Glutamatergic neuron (in vitro differentiated cells): ENCODE data around the gene RAB5IF. TPM values are rescaled to one million over a fixed set of nuclear protein-coding genes. Genes with fewer than 3 reads are reported as not detected.

Experiments
- DNase-seq: peaks from one replicate; pipeline ENCODE4 v3.0.0; 2022
- H3K27ac Mint-ChIP-seq: one replicate; pipeline ENCODE4 v1.8.0; 2020; ENCODE audit warnings: mild to moderate bottlenecking, mixed read lengths, inconsistent platforms; ENCODE audit not compliant: unreplicated experiment
- H3K27me3 Mint-ChIP-seq: one replicate; pipeline ENCODE4 v1.8.0; 2020; ENCODE audit warnings: mild to moderate bottlenecking, moderate library complexity, mixed read lengths, inconsistent platforms; ENCODE audit not compliant: unreplicated experiment
- H3K36me3 Mint-ChIP-seq: one replicate; pipeline ENCODE4 v1.8.0; 2020; ENCODE audit warnings: mild to moderate bottlenecking, mixed read lengths, inconsistent platforms; ENCODE audit not compliant: unreplicated experiment
- H3K4me1 Mint-ChIP-seq: one replicate; pipeline ENCODE4 v1.8.0; 2020; ENCODE audit warnings: mild to moderate bottlenecking, low read depth, mixed read lengths, inconsistent platforms; ENCODE audit not compliant: unreplicated experiment
- H3K4me3 Mint-ChIP-seq: one replicate; pipeline ENCODE4 v1.8.0; 2020; ENCODE audit warnings: mild to moderate bottlenecking, mixed read lengths, inconsistent platforms; ENCODE audit not compliant: unreplicated experiment
- H3K9me3 Mint-ChIP-seq: one replicate; pipeline ENCODE4 v1.8.0; 2020; ENCODE audit warnings: mild to moderate bottlenecking, moderate library complexity, mixed read lengths, inconsistent platforms; ENCODE audit not compliant: unreplicated experiment
- total RNA-seq: library from RNA; stranded (reverse); fragmentation: NEBNext Ultra II Directional; extraction: Animal tissue kit (Norgen Biotek cat#: 25700); gene quantifications from one replicate; pipeline ENCODE4 v1.2.1, GENCODE V29; 2021; ENCODE audit not compliant: unreplicated experiment
- TF ChIP-seq, protein P1 (sequence below): fragments of 200-600 bp; sonication (generic); IDR thresholded peaks from one replicate; pipeline ENCODE4 v1.5.0; 2021; ENCODE audit not compliant: partially characterized antibody, unreplicated experiment

Gene RAB5IF
- total RNA-seq, 1 donor from 2014 or later, result 48.9 TPM

- H3K9me3 Mint-ChIP-seq, result peaks cover 3% of the 10 kb centered on the region
- DNase-seq, result no peak
- H3K27ac Mint-ChIP-seq, result no peak overlapping the region
- peaks cover 5% of the 10 kb centered on the region for H3K4me1 Mint-ChIP-seq
- TF ChIP-seq, protein P1, sequence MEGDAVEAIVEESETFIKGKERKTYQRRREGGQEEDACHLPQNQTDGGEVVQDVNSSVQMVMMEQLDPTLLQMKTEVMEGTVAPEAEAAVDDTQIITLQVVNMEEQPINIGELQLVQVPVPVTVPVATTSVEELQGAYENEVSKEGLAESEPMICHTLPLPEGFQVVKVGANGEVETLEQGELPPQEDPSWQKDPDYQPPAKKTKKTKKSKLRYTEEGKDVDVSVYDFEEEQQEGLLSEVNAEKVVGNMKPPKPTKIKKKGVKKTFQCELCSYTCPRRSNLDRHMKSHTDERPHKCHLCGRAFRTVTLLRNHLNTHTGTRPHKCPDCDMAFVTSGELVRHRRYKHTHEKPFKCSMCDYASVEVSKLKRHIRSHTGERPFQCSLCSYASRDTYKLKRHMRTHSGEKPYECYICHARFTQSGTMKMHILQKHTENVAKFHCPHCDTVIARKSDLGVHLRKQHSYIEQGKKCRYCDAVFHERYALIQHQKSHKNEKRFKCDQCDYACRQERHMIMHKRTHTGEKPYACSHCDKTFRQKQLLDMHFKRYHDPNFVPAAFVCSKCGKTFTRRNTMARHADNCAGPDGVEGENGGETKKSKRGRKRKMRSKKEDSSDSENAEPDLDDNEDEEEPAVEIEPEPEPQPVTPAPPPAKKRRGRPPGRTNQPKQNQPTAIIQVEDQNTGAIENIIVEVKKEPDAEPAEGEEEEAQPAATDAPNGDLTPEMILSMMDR, result no peak
- no peaks in the 10 kb centered on the region for H3K36me3 Mint-ChIP-seq
- H3K27me3 Mint-ChIP-seq, result peaks cover 16% of the 10 kb centered on the region
- no peak overlapping the region for H3K4me3 Mint-ChIP-seq
Measured at GRCh38 chr20:36573798-36574365, 31.7 kb upstream of the RAB5IF start.

- peak; percentile 40 for DNase-seq
- peaks cover 2% of the 10 kb centered on the region for H3K9me3 Mint-ChIP-seq
- H3K27ac Mint-ChIP-seq, result peak overlapping the region; percentile 50
- H3K36me3 Mint-ChIP-seq, result no peaks in the 10 kb centered on the region
- H3K27me3 Mint-ChIP-seq, result peaks cover 17% of the 10 kb centered on the region
- H3K4me1 Mint-ChIP-seq, result peaks cover 5% of the 10 kb centered on the region
- TF ChIP-seq, protein P1, result no peak
- H3K4me3 Mint-ChIP-seq, result peak overlapping the region; percentile 83
Measured at GRCh38 chr20:36574366-36575135, 31.0 kb upstream of the RAB5IF start.

GRCh38 chr20:36576081-36576445, 29.5 kb upstream of the RAB5IF start:
- no peak for DNase-seq
- peaks cover 5% of the 10 kb centered on the region for H3K4me1 Mint-ChIP-seq
- peaks cover 14% of the 10 kb centered on the region for H3K27me3 Mint-ChIP-seq
- peaks cover 2% of the 10 kb centered on the region for H3K9me3 Mint-ChIP-seq
- no peaks in the 10 kb centered on the region for H3K36me3 Mint-ChIP-seq
- H3K4me3 Mint-ChIP-seq, result no peak overlapping the region
- no peak overlapping the region for H3K27ac Mint-ChIP-seq
- TF ChIP-seq, protein P1, result no peak

GRCh38 chr20:36578356-36579041, 27.1 kb upstream of the RAB5IF start:
- no peak for DNase-seq
- peaks cover 2% of the 10 kb centered on the region for H3K9me3 Mint-ChIP-seq
- peaks cover 14% of the 10 kb centered on the region for H3K27me3 Mint-ChIP-seq
- H3K27ac Mint-ChIP-seq, result no peak overlapping the region
- TF ChIP-seq, protein P1, result no peak
- H3K36me3 Mint-ChIP-seq, result no peaks in the 10 kb centered on the region
- H3K4me3 Mint-ChIP-seq, result no peak overlapping the region
- peaks cover 3% of the 10 kb centered on the region for H3K4me1 Mint-ChIP-seq
